Stomach (tissue), 4 donors: ENCODE results near the gene NALCN.

Source experiments
- EP300 ChIP-seq: sonication (generic); formaldehyde crosslinking; IDR thresholded peaks from one replicate; pipeline ENCODE4 v1.6.1; 2017; ENCODE audit warnings: antibody characterized with exemption
- POLR2A ChIP-seq, 4 donors: fragments of 450-650 bp; IDR thresholded peaks; one replicate each; pipeline ENCODE4 v1.6.1; 2016; ENCODE audit warnings: antibody characterized with exemption in 4 of 4, control low read depth in 2 of 4, mild to moderate bottlenecking in 1 of 4, moderate library complexity in 1 of 4
- POLR2AphosphoS5 ChIP-seq, 3 donors: sonication (generic); formaldehyde crosslinking; IDR thresholded peaks; one replicate each; pipeline ENCODE4 v1.6.1; 2016; ENCODE audit warnings: antibody characterized with exemption in 3 of 3
- TF ChIP-seq, protein P1 (sequence below), 7 experiments: fragments of 450-650 bp in 4 of 7; fragments of 200-600 bp in 3 of 7; sonication (generic) in 3 of 7; IDR thresholded peaks; one replicate each; pipeline ENCODE4 v1.5.1; 2016 to 2019; ENCODE audit warnings: antibody characterized with exemption in 7 of 7, control low read depth in 2 of 7, mild to moderate bottlenecking in 1 of 7

DNA sequence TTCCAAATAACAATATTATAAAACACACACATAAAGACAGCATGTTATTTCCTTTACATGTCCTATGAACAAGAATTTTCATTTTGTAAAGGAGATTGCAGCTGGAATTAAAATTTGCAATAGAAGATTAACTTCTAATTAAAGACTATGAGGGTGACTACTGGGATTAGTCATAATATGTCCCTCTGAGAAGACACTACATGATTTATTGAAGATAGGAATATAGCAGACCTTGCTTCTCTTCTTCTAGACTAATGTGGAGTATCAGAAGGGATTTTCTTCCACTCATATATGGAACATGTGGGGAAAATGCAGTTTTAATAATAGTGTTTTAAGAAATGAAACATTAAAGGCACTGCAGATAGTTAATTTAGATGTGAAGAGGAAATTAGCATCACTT, 177.8 kb downstream of the NALCN start:
- TF ChIP-seq, protein P1, sequence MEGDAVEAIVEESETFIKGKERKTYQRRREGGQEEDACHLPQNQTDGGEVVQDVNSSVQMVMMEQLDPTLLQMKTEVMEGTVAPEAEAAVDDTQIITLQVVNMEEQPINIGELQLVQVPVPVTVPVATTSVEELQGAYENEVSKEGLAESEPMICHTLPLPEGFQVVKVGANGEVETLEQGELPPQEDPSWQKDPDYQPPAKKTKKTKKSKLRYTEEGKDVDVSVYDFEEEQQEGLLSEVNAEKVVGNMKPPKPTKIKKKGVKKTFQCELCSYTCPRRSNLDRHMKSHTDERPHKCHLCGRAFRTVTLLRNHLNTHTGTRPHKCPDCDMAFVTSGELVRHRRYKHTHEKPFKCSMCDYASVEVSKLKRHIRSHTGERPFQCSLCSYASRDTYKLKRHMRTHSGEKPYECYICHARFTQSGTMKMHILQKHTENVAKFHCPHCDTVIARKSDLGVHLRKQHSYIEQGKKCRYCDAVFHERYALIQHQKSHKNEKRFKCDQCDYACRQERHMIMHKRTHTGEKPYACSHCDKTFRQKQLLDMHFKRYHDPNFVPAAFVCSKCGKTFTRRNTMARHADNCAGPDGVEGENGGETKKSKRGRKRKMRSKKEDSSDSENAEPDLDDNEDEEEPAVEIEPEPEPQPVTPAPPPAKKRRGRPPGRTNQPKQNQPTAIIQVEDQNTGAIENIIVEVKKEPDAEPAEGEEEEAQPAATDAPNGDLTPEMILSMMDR (IDR thresholded peaks at IDR 0.05) = no peak
- TF ChIP-seq POLR2A (IDR thresholded peaks at IDR 0.05) = no peak
- TF ChIP-seq EP300 = no peak
- TF ChIP-seq POLR2AphosphoS5 (IDR thresholded peaks at IDR 0.05) = no peak
